Subcutaneous abdominal adipose tissue (tissue), 5 donors: ENCODE measurements around the gene NLGN2.

Source experiments
- H3K27ac ChIP-seq: one replicate; pipeline ENCODE4 v1.7.0; 2013; ENCODE audit warnings: low read depth, mild to moderate bottlenecking, inconsistent platforms, low read length, moderate library complexity
- H3K27me3 ChIP-seq, 5 donors: one replicate each; pipeline ENCODE4 v1.7.0; 2013; ENCODE audit warnings: low read length in 5 of 5, inconsistent platforms in 1 of 5; ENCODE audit not compliant: control insufficient read depth in 5 of 5, insufficient read depth in 4 of 5
- H3K36me3 ChIP-seq, 5 donors: one replicate each; pipeline ENCODE4 v1.7.0; 2013; ENCODE audit warnings: low read length in 5 of 5; ENCODE audit not compliant: control insufficient read depth in 5 of 5, insufficient read depth in 5 of 5
- H3K4me1 ChIP-seq, 5 donors: one replicate each; pipeline ENCODE4 v1.7.0; 2013; ENCODE audit warnings: low read length in 5 of 5, mild to moderate bottlenecking in 3 of 5, moderate library complexity in 1 of 5; ENCODE audit not compliant: control insufficient read depth in 5 of 5, insufficient read depth in 5 of 5
- H3K4me3 ChIP-seq, 5 donors: one replicate each; pipeline ENCODE4 v1.7.0; 2013; ENCODE audit warnings: low read length in 5 of 5, low read depth in 1 of 5
- H3K9ac ChIP-seq, 5 donors: one replicate each; pipeline ENCODE4 v1.7.0; 2013; ENCODE audit warnings: low read length in 5 of 5, mild to moderate bottlenecking in 4 of 5, moderate library complexity in 3 of 5
- H3K9me3 ChIP-seq, 5 donors: one replicate each; pipeline ENCODE4 v1.7.0; 2013; ENCODE audit warnings: low read length in 5 of 5; ENCODE audit not compliant: control insufficient read depth in 5 of 5
- donor health status: healthy.
- donor health status: healthy.
- donor health status: healthy.
- donor health status: healthy.
- donor health status: healthy.

The NLGN2 gene

GRCh38 chr17:7432296-7432695 lies 24.7 kb downstream of the NLGN2 start:
- peaks cover 0 to 2% (median 0%) of the 10 kb centered on the region in 5 donors for H3K27me3 ChIP-seq
- no peak overlapping the region for H3K27ac ChIP-seq
- no peaks in the 10 kb centered on the region for H3K36me3 ChIP-seq
- peaks cover 0 to 22% (median 20%) of the 10 kb centered on the region in 5 donors for H3K4me1 ChIP-seq
- no peaks in the 10 kb centered on the region for H3K9me3 ChIP-seq
- no peak overlapping the region for H3K4me3 ChIP-seq
- H3K9ac ChIP-seq, result no peak overlapping the region

GRCh38 chr17:7435676-7436555 lies 28.3 kb downstream of the NLGN2 start:
- Histone ChIP-seq H3K4me3 (peak overlapping the region; percentile 38 to 66 (median 62)), H3K9ac (peak overlapping the region in 4 of 5 donors; percentile 44 to 58 (median 52)), H3K27ac (no peak overlapping the region), H3K4me1 (peaks cover 0 to 57% (median 50%) of the 10 kb centered on the region in 5 donors), H3K9me3 (no peaks in the 10 kb centered on the region), H3K36me3 (no peaks in the 10 kb centered on the region), H3K27me3 (peaks cover 0 to 25% (median 14%) of the 10 kb centered on the region in 5 donors)

GRCh38 chr17:7436556-7437368 lies 29.1 kb downstream of the NLGN2 start:
- H3K27ac ChIP-seq, result no peak overlapping the region
- H3K27me3 ChIP-seq, result peaks cover 0 to 25% (median 14%) of the 10 kb centered on the region in 5 donors
- H3K36me3 ChIP-seq, result no peaks in the 10 kb centered on the region
- peak overlapping the region in 3 of 5 donors; percentile 2 to 35 (median 28) for H3K9ac ChIP-seq
- H3K4me3 ChIP-seq, result peak overlapping the region; percentile 38 to 66 (median 39)
- no peaks in the 10 kb centered on the region for H3K9me3 ChIP-seq
- H3K4me1 ChIP-seq, result peaks cover 0 to 60% (median 54%) of the 10 kb centered on the region in 5 donors

- peak overlapping the region; percentile 37 to 66 (median 55) for H3K4me3 ChIP-seq
- H3K27me3 ChIP-seq, result peaks cover 0 to 25% (median 14%) of the 10 kb centered on the region in 5 donors
- H3K9ac ChIP-seq, result no peak overlapping the region
- H3K4me1 ChIP-seq, result peaks cover 0 to 60% (median 54%) of the 10 kb centered on the region in 5 donors
- no peaks in the 10 kb centered on the region for H3K9me3 ChIP-seq
- H3K36me3 ChIP-seq, result no peaks in the 10 kb centered on the region
- no peak overlapping the region for H3K27ac ChIP-seq
These were observed 29.8 kb downstream of the NLGN2 start for GRCh38 chr17:7437369-7437863.

GRCh38 chr17:7437950-7438614 lies 30.4 kb downstream of the NLGN2 start:
- H3K4me3 ChIP-seq, result peak overlapping the region; percentile 37 to 66 (median 55)
- H3K9me3 ChIP-seq, result no peaks in the 10 kb centered on the region
- peaks cover 0 to 25% (median 14%) of the 10 kb centered on the region in 5 donors for H3K27me3 ChIP-seq
- no peak overlapping the region for H3K27ac ChIP-seq
- peak overlapping the region in 2 of 5 donors; percentile 12 to 64 for H3K9ac ChIP-seq
- H3K36me3 ChIP-seq, result no peaks in the 10 kb centered on the region
- H3K4me1 ChIP-seq, result peaks cover 0 to 60% (median 54%) of the 10 kb centered on the region in 5 donors

- Histone ChIP-seq H3K4me1 (peaks cover 0 to 60% (median 54%) of the 10 kb centered on the region in 5 donors), H3K9ac (peak overlapping the region in 2 of 5 donors; percentile 12 to 64), H3K9me3 (no peaks in the 10 kb centered on the region), H3K36me3 (no peaks in the 10 kb centered on the region), H3K4me3 (peak overlapping the region; percentile 36 to 66 (median 51)), H3K27me3 (peaks cover 0 to 29% (median 14%) of the 10 kb centered on the region in 5 donors), H3K27ac (no peak overlapping the region)
These were observed 31.2 kb downstream of the NLGN2 start for GRCh38 chr17:7438656-7439460.

GRCh38 chr17:7439462-7440112 lies 31.9 kb downstream of the NLGN2 start, which contains the start of gene FGF11:
FGF11 (plus strand) TSS chr17:7439512; CDS start chr17:7439621, 109 bp downstream.
- peak within 1 kb of the TSS; percentile 36 to 66 (median 51) for H3K4me3 ChIP-seq
- no peak within 1 kb of the TSS for H3K27ac ChIP-seq
- H3K4me1 ChIP-seq, result peaks cover 1 to 61% (median 55%) of the 10 kb centered on the region in 5 donors
- no peaks in the 10 kb centered on the region for H3K36me3 ChIP-seq
- H3K9me3 ChIP-seq, result no peaks in the 10 kb centered on the region
- H3K27me3 ChIP-seq, result peaks cover 0 to 32% (median 14%) of the 10 kb centered on the region in 5 donors
- H3K9ac ChIP-seq, result peak within 1 kb of the TSS in 2 of 5 donors; percentile 12 to 64

GRCh38 chr17:7440113-7440833 lies 32.6 kb downstream of the NLGN2 start:
- peak overlapping the region in 1 of 5 donors; percentile 56 for H3K9ac ChIP-seq
- H3K27ac ChIP-seq, result no peak overlapping the region
- no peaks in the 10 kb centered on the region for H3K36me3 ChIP-seq
- H3K4me3 ChIP-seq, result peak overlapping the region; percentile 4 to 59 (median 43)
- peaks cover 0 to 32% (median 14%) of the 10 kb centered on the region in 5 donors for H3K27me3 ChIP-seq
- H3K9me3 ChIP-seq, result no peaks in the 10 kb centered on the region
- H3K4me1 ChIP-seq, result peaks cover 1 to 66% (median 59%) of the 10 kb centered on the region in 5 donors
